Measurements from ENCODE around the gene CLDN5. TPM values are rescaled to one million over a fixed set of nuclear protein-coding genes. Genes with fewer than 3 reads are reported as not detected.

CLDN5 gene
- total RNA-seq, 1 experiment from 2014 or later = not detected

- H3K36me3 Mint-ChIP-seq (ENCODE audit: insufficient read depth, unreplicated experiment) = no peaks in the 10 kb centered on the region
- BruUV-seq (replicated peaks) = no TSS peak
- TF ChIP-seq, protein P1, sequence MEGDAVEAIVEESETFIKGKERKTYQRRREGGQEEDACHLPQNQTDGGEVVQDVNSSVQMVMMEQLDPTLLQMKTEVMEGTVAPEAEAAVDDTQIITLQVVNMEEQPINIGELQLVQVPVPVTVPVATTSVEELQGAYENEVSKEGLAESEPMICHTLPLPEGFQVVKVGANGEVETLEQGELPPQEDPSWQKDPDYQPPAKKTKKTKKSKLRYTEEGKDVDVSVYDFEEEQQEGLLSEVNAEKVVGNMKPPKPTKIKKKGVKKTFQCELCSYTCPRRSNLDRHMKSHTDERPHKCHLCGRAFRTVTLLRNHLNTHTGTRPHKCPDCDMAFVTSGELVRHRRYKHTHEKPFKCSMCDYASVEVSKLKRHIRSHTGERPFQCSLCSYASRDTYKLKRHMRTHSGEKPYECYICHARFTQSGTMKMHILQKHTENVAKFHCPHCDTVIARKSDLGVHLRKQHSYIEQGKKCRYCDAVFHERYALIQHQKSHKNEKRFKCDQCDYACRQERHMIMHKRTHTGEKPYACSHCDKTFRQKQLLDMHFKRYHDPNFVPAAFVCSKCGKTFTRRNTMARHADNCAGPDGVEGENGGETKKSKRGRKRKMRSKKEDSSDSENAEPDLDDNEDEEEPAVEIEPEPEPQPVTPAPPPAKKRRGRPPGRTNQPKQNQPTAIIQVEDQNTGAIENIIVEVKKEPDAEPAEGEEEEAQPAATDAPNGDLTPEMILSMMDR (IDR thresholded peaks at IDR 0.05; ENCODE audit: insufficient read depth in 1 of 2, low read depth in 1 of 2, low read length in 1 of 2, severe bottlenecking in 1 of 2, unreplicated experiment in 1 of 2) = no peak
- peaks cover 15% of the 10 kb centered on the region for H3K27me3 Mint-ChIP-seq (ENCODE audit: insufficient read depth, unreplicated experiment)
- POLR2A ChIA-PET = no interaction called here
- no peak overlapping the region for H3K4me3 Mint-ChIP-seq (ENCODE audit: unreplicated experiment)
- H3K27ac Mint-ChIP-seq (ENCODE audit: unreplicated experiment) = no peak overlapping the region
- no peak overlapping the region for H3K4me3 ChIP-seq (ENCODE audit: low read depth, low read length)
- DNase-seq = no peak
- H3K36me3 ChIP-seq (ENCODE audit: control insufficient read depth, insufficient read depth, low read length) = no peaks in the 10 kb centered on the region
- H3K9me3 ChIP-seq = no peaks in the 10 kb centered on the region
- CTCF ChIA-PET = no interaction called here
- intact Hi-C loops (cut with micrococcal nuclease; ENCODE audit: unreplicated experiment) = no loop called here
- H3K27me3 ChIP-seq (replicated peaks; ENCODE audit: control insufficient read depth, insufficient read depth, low read length) = no peaks in the 10 kb centered on the region; the same call in 1 of the 2 replicates
- no peaks in the 10 kb centered on the region for H3K4me1 ChIP-seq
- H3K4me1 Mint-ChIP-seq (ENCODE audit: low read depth, unreplicated experiment) = no peaks in the 10 kb centered on the region
- no peaks in the 10 kb centered on the region for H3K9me3 Mint-ChIP-seq (ENCODE audit: unreplicated experiment)
These were observed 45.8 kb upstream of the CLDN5 start for GRCh38 chr22:19569976-19570375.

DNA sequence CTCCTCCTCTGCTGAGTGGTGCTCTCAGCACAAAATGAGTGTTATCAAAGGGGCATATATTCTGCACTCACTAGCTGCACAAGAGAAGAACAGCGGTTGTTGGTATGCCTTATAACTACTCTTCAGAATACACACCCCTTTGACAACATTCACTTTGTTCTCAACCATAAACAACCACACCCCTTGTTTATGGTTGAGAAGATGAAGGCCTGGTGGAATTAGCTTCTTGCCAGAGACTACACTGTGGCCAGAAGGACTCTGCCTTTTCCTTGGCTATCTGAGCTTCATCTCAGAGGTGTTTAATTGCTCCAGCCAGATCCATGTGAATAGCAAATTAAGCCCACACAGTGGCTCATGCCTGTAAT lies 45.0 kb upstream of the CLDN5 start:
- Histone ChIP-seq H3K4me1 (no peaks in the 10 kb centered on the region), H3K27me3 (replicated peaks; ENCODE audit: control insufficient read depth, insufficient read depth, low read length) (no peaks in the 10 kb centered on the region; the same call in 1 of the 2 replicates), H3K4me3 (ENCODE audit: low read depth, low read length) (no peak overlapping the region), H3K9me3 (no peaks in the 10 kb centered on the region), H3K36me3 (ENCODE audit: control insufficient read depth, insufficient read depth, low read length) (no peaks in the 10 kb centered on the region)
- intact Hi-C loops (cut with micrococcal nuclease; ENCODE audit: unreplicated experiment) = no loop called here
- peaks cover 15% of the 10 kb centered on the region for H3K27me3 Mint-ChIP-seq (ENCODE audit: insufficient read depth, unreplicated experiment)
- ChIA-PET CTCF (no interaction called here), POLR2A (interaction anchor here (0.6 kb wide), 1 partner anchor 64 kb away, joined by 3 read pairs; no protein-coding TSS in a partner anchor)
- TF ChIP-seq, protein P1 (IDR thresholded peaks at IDR 0.05; ENCODE audit: insufficient read depth in 1 of 2, low read depth in 1 of 2, low read length in 1 of 2, severe bottlenecking in 1 of 2, unreplicated experiment in 1 of 2) = no peak
- H3K4me1 Mint-ChIP-seq (ENCODE audit: low read depth, unreplicated experiment) = no peaks in the 10 kb centered on the region
- no peak for DNase-seq
- H3K4me3 Mint-ChIP-seq (ENCODE audit: unreplicated experiment) = no peak overlapping the region
- no peak overlapping the region for H3K27ac Mint-ChIP-seq (ENCODE audit: unreplicated experiment)
- no peaks in the 10 kb centered on the region for H3K36me3 Mint-ChIP-seq (ENCODE audit: insufficient read depth, unreplicated experiment)
- BruUV-seq (replicated peaks) = no TSS peak
- no peaks in the 10 kb centered on the region for H3K9me3 Mint-ChIP-seq (ENCODE audit: unreplicated experiment)

DNA sequence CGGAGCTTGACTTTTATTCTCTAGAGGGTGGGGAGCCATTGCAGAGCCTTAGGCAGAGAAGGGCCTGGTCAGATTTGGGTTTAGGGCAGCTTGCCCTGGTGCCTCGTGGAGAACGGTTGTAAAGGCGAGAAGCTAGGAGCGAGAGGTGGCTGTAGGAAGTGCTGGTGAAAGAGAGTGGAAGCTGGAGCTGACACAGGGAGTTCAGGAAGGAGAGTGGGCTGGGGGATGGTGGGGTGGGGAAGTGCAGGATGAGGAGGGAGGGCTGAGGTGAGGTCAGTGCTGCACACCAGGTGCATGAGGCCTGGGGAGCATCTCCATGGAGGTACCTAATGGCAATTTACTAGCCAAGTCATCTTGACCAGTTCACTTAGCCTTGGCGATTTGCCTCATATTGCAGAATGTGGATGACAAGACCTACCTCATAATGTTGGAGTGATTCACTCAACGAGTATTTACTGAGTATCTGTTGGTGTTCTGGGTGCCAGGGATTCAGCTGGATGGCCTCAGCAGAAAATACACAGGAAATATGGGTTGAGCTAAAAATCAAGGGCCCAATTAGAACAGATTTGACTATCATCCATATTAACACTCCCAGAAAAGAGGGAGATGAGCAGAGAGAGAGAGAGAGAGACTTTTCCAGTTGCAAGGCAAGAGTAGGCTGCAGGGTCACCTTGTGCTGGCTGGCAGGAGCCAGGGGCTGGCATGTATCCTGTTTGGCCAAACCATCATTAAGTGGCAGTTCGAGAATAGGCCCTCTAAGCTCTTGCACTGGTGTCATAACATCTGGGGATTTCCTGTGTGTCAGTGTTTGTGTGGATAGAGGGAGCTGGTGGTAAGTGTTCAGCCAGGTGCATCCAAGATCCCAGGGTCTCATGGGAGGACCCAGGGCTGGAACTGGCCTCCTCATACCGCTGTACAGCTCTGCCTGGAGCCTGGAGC lies 44.4 kb upstream of the CLDN5 start:
- Histone ChIP-seq H3K27me3 (replicated peaks; ENCODE audit: control insufficient read depth, insufficient read depth, low read length) (no peaks in the 10 kb centered on the region; the same call in 1 of the 2 replicates), H3K4me3 (ENCODE audit: low read depth, low read length) (no peak overlapping the region), H3K36me3 (ENCODE audit: control insufficient read depth, insufficient read depth, low read length) (no peaks in the 10 kb centered on the region), H3K4me1 (no peaks in the 10 kb centered on the region), H3K9me3 (no peaks in the 10 kb centered on the region)
- Mint-ChIP-seq H3K9me3 (ENCODE audit: unreplicated experiment) (no peaks in the 10 kb centered on the region), H3K36me3 (ENCODE audit: insufficient read depth, unreplicated experiment) (no peaks in the 10 kb centered on the region), H3K4me3 (ENCODE audit: unreplicated experiment) (no peak overlapping the region), H3K27ac (ENCODE audit: unreplicated experiment) (no peak overlapping the region), H3K27me3 (ENCODE audit: insufficient read depth, unreplicated experiment) (peaks cover 12% of the 10 kb centered on the region), H3K4me1 (ENCODE audit: low read depth, unreplicated experiment) (no peaks in the 10 kb centered on the region)
- intact Hi-C loops (cut with micrococcal nuclease; ENCODE audit: unreplicated experiment) = no loop called here
- BruUV-seq (replicated peaks) = no TSS peak
- CTCF ChIA-PET = interaction anchor here (0.7 kb wide), 1 partner anchor 1091 kb away, joined by 3 read pairs; no protein-coding TSS in a partner anchor
- POLR2A ChIA-PET = interaction anchor here (0.6 kb wide), 1 partner anchor 64 kb away, joined by 3 read pairs; no protein-coding TSS in a partner anchor
- DNase-seq = no peak
- TF ChIP-seq, protein P1 (IDR thresholded peaks at IDR 0.05; ENCODE audit: insufficient read depth in 1 of 2, low read depth in 1 of 2, low read length in 1 of 2, severe bottlenecking in 1 of 2, unreplicated experiment in 1 of 2) = no peak

Measured in Caco-2 (cell line).